Pancreas (tissue), 10 donors: ENCODE measurements around the gene TSPAN4. TPM values are rescaled to one million over a fixed set of nuclear protein-coding genes. Genes with fewer than 3 reads are reported as not detected.

Experiments used
- ATAC-seq, 4 donors: fragments of 200-7000 bp; cut with Tn5 transposase; one replicate each; pipeline versions ENCODE4 v1.8.0 to v1.9.1; 2020; ENCODE audit warnings: mild to moderate bottlenecking in 4 of 4, moderate library complexity in 4 of 4
- DNase-seq, 6 donors: peaks; one replicate each; pipeline ENCODE4 v3.0.0-alpha.2; 2020
- FAIRE-seq: peaks from 2 replicates; lab custom pipeline; 2012; peaks lifted over from hg19 to GRCh38; lab: Jason Lieb, UNC
- H3K27ac ChIP-seq, 4 donors: fragments of 200-600 bp; sonication (generic); 1 replicate in 3 of 4; 2 replicates in 1 of 4; pipeline versions ENCODE4 v1.5.0 to v1.8.0; 2020
- H3K27me3 ChIP-seq, 4 donors: fragments of 200-600 bp; one replicate each; pipeline ENCODE4 v1.8.0; 2021
- H3K36me3 ChIP-seq, 3 donors: fragments of 200-600 bp; sonication (generic) in 1 of 3; one replicate each; pipeline versions ENCODE4 v1.5.0 to v1.8.0; 2020 to 2021
- H3K4me1 ChIP-seq, 3 donors: fragments of 200-600 bp; one replicate each; pipeline ENCODE4 v1.8.0; 2021
- H3K4me3 ChIP-seq, 4 donors: fragments of 200-600 bp; sonication (generic) in 2 of 4; one replicate each; pipeline versions ENCODE4 v1.5.0 to v1.8.0; 2020 to 2021
- H3K9me3 ChIP-seq, 4 donors: fragments of 200-600 bp; one replicate each; pipeline ENCODE4 v1.8.0; 2021
- WGBS, 2 donors: extraction: QIAGEN DNeasy Blood & Tissue Kit; methylation state at CpG; one replicate each; pipeline ENCODE4 v1.1.7; 2013; 5-methylcytosine and 5-hydroxymethylcytosine counted together
- intact Hi-C, 3 donors: fragments of 100-400 bp; cut with DNase I; formaldehyde crosslinking; loops; one replicate each; pipeline versions ENCODE4 v1.11.1 to v1.14.2; 2022
- polyA plus RNA-seq, 2 donors: library from polyadenylated mRNA; stranded (reverse); fragments of 200-250 nt; gene quantifications; one replicate each; pipeline ENCODE4 v1.2.3, GENCODE V29; 2013
- total RNA-seq, 6 donors: library from RNA; stranded (reverse); fragmentation: NEBNext Ultra II Directional in 4 of 6; extraction: Animal tissue kit (Norgen Biotek cat#: 25700) in 4 of 6; gene quantifications; one replicate each; pipeline versions ENCODE4 v1.2.1 to v1.2.4, GENCODE V29; 2021 to 2023
- TF ChIP-seq, protein P1 (sequence below), 4 donors: fragments of 200-600 bp; sonication (generic) in 3 of 4; IDR thresholded peaks; one replicate each; pipeline versions ENCODE4 v1.5.0 to v1.8.0; 2021; ENCODE audit warnings: antibody characterized with exemption in 4 of 4
- donor health status: healthy with polysubstance abuse.
- donor health status: DM: no; HTN: no; CAD: no; lungs with moderate emphysema.
- donor health status: DM: no; HTN: no; CAD: no.
- donor health status: control.
- donor health status: control.
- donor health status: Bipolar disorder and iron deficiency.
- donor health status: DM: yes; HTN: yes; CAD: no.
- donor health status: DM: no; HTN: no; CAD: no.
- donor health status: DM: no; HTN: no; CAD: no.
- donor health status: DM: yes; HTN: yes; CAD: no.

The TSPAN4 gene
- total and polyA plus RNA-seq, 8 donors: 15.3 to 67.2 (median 20.3) TPM

DNA sequence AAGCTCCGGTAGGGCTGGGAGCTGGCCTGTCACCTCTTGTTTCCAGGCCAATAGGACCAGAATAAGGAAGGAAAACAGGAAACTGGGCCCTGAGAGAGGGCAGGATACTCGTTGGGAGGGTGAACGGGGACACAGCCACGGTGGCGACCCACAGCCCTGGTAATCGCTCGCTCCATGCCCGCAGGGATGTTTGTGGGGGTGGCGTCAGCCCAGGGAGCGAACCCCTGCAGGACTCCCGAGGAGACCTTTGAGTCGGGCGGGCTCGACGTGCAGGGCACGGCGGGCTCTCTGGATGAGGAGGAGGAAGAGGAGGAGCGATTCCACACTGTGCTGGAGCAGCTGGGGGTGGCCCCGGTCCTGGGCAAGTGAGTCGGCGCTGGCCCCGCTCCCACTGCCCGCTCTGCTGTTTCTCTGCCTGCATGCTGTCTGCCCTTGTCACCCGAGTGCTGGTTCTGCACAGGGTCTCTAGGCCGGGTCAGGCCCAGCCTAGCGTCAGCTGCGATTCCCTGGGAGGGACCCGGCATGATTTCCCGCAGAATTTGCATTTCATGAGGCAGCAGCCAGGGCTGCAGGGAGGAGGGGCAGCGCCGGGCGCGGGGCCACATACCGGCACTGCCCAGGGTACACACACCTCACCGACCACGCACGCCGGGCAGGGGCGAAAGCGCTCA is 13.3 kb upstream of the TSPAN4 start:
- Histone ChIP-seq H3K4me3 (peak overlapping the region in 2 of 4 donors; percentile 22 to 63), H3K36me3 (peaks cover 0 to 3% (median under 1%) of the 10 kb centered on the region in 3 donors), H3K27me3 (no peaks in the 10 kb centered on the region), H3K4me1 (peaks cover 20 to 36% (median 34%) of the 10 kb centered on the region in 3 donors), H3K9me3 (no peaks in the 10 kb centered on the region), H3K27ac (peak overlapping the region in 3 of 4 donors; percentile 8 to 92 (median 8))
- intact Hi-C loops: no loop called here
- no peak for FAIRE-seq
- TF ChIP-seq, protein P1, sequence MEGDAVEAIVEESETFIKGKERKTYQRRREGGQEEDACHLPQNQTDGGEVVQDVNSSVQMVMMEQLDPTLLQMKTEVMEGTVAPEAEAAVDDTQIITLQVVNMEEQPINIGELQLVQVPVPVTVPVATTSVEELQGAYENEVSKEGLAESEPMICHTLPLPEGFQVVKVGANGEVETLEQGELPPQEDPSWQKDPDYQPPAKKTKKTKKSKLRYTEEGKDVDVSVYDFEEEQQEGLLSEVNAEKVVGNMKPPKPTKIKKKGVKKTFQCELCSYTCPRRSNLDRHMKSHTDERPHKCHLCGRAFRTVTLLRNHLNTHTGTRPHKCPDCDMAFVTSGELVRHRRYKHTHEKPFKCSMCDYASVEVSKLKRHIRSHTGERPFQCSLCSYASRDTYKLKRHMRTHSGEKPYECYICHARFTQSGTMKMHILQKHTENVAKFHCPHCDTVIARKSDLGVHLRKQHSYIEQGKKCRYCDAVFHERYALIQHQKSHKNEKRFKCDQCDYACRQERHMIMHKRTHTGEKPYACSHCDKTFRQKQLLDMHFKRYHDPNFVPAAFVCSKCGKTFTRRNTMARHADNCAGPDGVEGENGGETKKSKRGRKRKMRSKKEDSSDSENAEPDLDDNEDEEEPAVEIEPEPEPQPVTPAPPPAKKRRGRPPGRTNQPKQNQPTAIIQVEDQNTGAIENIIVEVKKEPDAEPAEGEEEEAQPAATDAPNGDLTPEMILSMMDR (IDR thresholded peaks at IDR 0.05): no peak
- DNase-seq: peak in 3 of 6 donors; percentile 43 to 86 (median 64)
- 62 to 64% methylated on average over 32 to 40 of the region's 40 CpGs for WGBS, 2 donors
- no peak for ATAC-seq

DNA sequence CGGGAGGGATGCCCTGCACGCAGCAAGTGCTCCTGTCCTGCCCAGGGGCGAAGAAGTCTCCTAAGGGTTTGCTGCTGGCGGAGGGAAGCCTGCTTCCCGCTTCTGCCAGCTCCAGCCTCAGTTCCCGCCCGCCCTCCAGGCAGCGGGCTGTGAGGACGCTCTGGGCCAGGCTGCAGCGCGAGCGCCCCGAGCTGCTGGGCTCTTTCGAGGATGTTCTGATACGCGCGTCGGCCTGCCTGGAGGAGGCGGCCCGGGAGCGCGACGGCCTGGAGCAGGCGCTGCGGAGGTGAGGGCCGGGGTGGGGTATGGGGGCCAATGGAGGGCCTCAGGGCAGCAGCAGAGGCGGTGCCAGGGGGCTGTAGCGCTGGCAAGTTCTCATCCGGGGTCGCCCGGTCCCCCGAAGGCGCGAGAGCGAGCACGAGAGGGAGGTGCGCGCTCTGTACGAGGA is 12.8 kb upstream of the TSPAN4 start:
- peaks cover 20 to 39% (median 31%) of the 10 kb centered on the region in 3 donors for H3K4me1 ChIP-seq
- no peaks in the 10 kb centered on the region for H3K27me3 ChIP-seq
- peak overlapping the region in 1 of 4 donors; percentile 22 for H3K4me3 ChIP-seq
- no peaks in the 10 kb centered on the region for H3K9me3 ChIP-seq
- no peak for FAIRE-seq
- H3K36me3 ChIP-seq: no peaks in the 10 kb centered on the region
- 68 to 80% methylated on average over 34 to 39 of the region's 39 CpGs for WGBS, 2 donors
- no peak for ATAC-seq
- no peak for DNase-seq
- intact Hi-C loops: no loop called here
- H3K27ac ChIP-seq: peak overlapping the region in 1 of 4 donors; percentile 8
- TF ChIP-seq, protein P1 (IDR thresholded peaks at IDR 0.05): no peak

DNA sequence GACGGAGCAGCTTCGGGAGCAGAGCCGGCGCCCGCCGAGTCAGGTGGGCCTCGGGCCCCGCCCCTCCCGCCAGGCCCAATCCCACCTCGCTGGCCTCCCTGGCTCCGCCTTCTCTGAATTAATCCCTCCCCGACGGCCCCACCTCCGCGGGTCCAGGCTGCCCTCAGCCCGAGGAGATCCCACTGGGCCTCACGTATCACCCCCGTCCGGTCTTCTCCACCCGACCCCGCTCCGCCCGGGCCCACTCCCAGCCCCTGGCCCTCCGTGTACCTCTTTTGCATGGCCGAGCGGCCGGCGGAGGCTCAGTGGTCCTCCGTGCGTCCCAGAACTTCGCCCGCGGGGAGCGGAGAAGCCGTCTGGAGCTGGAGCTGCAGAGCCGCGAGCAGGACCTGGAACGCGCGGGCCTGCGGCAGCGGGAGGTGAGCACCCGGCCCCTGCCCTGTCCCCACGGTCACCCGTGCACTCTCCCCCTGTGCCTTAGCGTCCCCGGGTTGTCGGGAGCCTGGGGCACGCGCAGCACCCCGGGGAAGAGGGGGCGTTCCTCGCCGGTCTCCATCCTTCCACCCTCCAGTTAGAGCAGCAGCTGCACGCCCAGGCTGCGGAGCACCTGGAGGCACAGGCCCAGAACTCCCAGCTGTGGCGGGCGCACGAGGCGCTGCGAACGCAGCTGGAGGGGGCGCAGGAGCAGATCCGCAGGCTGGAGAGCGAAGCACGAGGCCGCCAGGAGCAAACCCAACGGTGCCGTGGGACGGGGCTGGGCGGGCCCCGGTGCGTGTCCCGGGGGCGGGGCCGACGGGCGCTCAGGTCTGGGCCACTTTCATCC is 12.1 kb upstream of the TSPAN4 start:
- TF ChIP-seq, protein P1 (IDR thresholded peaks at IDR 0.05): no peak
- Histone ChIP-seq H3K27me3 (no peaks in the 10 kb centered on the region), H3K27ac (no peak overlapping the region), H3K4me1 (peaks cover 17 to 38% (median 29%) of the 10 kb centered on the region in 3 donors), H3K9me3 (no peaks in the 10 kb centered on the region), H3K36me3 (no peaks in the 10 kb centered on the region), H3K4me3 (peak overlapping the region in 1 of 4 donors; percentile 22)
- intact Hi-C loops: no loop called here
- FAIRE-seq (no peak), DNase-seq (peak in 4 of 6 donors; percentile 35 to 83 (median 68)), ATAC-seq (no peak)
- WGBS, 2 donors: 75 to 76% methylated on average over 76 to 78 of the region's 78 CpGs

DNA sequence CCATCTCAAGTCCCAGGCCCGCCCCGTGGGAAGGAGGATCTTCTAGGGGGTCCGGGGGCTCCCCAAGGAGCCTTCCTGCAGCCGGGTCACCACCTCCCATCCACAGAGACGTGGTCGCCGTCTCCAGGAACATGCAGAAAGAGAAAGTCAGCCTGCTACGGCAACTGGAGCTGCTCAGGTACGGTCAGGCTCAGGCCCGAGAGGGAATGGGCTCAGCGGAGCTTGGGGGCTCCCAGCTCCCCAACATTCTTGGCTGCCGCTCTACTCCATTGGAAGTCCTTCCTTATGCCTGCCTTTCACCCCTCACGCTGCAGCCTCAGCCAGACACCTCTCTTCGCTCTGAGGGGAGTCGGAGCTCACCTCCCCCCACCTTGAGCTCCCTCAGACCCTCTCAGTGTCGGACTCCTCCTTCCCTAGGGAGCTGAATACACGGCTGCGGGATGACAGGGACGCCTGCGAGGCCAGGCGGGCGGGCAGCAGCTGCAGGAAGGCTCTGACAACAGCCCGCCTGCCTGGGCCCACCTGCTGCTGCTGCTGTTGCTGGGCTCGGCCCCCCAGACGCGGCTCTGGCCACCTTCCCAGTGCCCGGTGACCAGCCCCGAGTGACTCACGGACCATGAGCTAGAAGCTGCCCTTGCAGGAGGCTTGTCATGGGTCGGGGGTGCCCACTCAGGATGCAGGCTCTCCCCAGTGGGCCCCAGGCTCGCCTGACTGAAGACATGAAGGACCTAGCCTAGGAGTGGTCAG is 11.4 kb upstream of the TSPAN4 start:
- no peak overlapping the region for H3K4me3 ChIP-seq
- no peaks in the 10 kb centered on the region for H3K9me3 ChIP-seq
- H3K36me3 ChIP-seq: peaks cover 0 to 2% (median 0%) of the 10 kb centered on the region in 3 donors
- H3K4me1 ChIP-seq: peaks cover 9 to 30% (median 25%) of the 10 kb centered on the region in 3 donors
- H3K27ac ChIP-seq: no peak overlapping the region
- 81 to 87% methylated on average over 31 of the region's 31 CpGs for WGBS, 2 donors
- intact Hi-C loops: no loop called here
- TF ChIP-seq, protein P1 (IDR thresholded peaks at IDR 0.05): no peak
- no peaks in the 10 kb centered on the region for H3K27me3 ChIP-seq
- ATAC-seq (no peak), FAIRE-seq (no peak), DNase-seq (peak in 3 of 6 donors; percentile 41 to 85 (median 65))
